H1 (cell line): Measurements from ENCODE around the gene SMCP. TPM values are rescaled to one million over a fixed set of nuclear protein-coding genes. Genes with fewer than 3 reads are reported as not detected.

Experiments
- EP300 ChIP-seq, 2 experiments: IDR thresholded peaks; 1 replicate in 1 of 2; 2 replicates in 1 of 2; pipeline ENCODE4 v1.6.1; 2011 to 2012; ENCODE audit warnings: low read depth in 2 of 2, low read length in 2 of 2, mild to moderate bottlenecking in 2 of 2, borderline replicate concordance in 1 of 2, inconsistent platforms in 1 of 2, moderate library complexity in 1 of 2
- polyA plus RNA-seq, 7 experiments: library from polyadenylated mRNA; depleted of rRNA in 3 of 7; stranded (reverse) in 5 of 7; unstranded in 2 of 7; fragments of >200 nt in 5 of 7; fragments of 200-250 nt in 2 of 7; gene quantifications; 1 replicate in 5 of 7; 2 replicates in 1 of 7; 4 replicates in 1 of 7; pipeline versions ENCODE4 v1.2.1 to v1.2.3, GENCODE V29; 2011 to 2013; ENCODE audit warnings: missing spikeins in 2 of 7, mixed read lengths in 2 of 7
- total RNA-seq: library from RNA; stranded (reverse); fragmentation: NEBNext Ultra II Directional; extraction: Animal tissue kit (Norgen Biotek cat#: 25700); gene quantifications from 2 replicates; pipeline ENCODE4 v1.2.1, GENCODE V29; 2021

The SMCP gene
- total and polyA plus RNA-seq, 2 of the 8 experiments (the other 6 are each of a cell fraction or from before 2014, with no cell fraction given) = not detected

DNA sequence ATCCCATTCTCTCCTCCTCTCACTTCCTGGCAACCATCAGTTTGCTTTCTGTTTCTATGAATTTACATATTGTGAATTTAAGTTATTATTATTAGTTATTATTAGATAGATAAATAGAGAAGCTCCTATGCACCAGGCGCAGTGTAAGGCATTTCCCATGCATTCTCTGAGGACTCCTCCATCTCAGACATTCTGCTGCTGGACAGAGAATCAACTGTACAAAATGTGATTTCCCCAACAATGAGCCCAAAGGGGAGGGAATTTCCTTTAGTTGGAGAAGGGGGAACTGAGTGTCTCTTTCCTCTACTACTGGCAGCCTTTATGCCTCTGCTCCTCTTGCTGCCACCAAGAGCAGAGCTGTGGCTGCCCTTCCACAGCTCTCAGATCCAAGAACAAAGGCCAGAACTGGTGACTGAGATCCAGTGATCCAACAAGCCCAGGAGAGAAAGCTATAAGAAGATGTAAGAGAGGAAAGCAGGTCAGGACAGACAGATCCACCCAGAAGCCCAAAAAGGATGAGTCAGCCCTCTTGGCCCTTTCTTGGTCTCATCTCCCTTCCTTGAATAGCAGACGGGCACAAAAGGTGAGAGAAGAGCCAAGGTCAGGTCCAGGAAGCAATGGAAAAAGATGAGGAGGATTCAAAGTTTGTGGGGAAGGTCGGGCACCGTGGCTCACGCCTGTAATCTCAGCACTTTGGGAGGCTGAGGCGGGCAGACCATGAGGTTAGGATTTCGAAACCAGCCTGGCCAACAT, 26.7 kb downstream of the SMCP start (continued):
- no peak for TF ChIP-seq EP300 (IDR thresholded peaks at IDR 0.05; ENCODE audit: borderline replicate concordance in 1 of 2, low read depth in 2 of 2, low read length in 2 of 2)
- TF ChIP-seq, all 59 proteins: peak for 0
